Activated effector memory CD4-positive, alpha-beta T cell treated with anti-CD3 and anti-CD28 coated beads, Interleukin-2, amount 50 U/mL, for 16 hours (primary cell): ENCODE measurements around the gene INHBB.
A peak's percentile ranks its signal among the peaks of the same experiment; 100 is the strongest.
"Not testable (repeated sequence)": the region's sequence is repeated elsewhere in the genome, so short reads cannot be mapped to it uniquely, and the experiment has no call there.

ENCODE experiments used
- DNase-seq: peaks from one replicate; pipeline ENCODE4 v3.0.0-alpha.2; 2020

Gene INHBB

DNA sequence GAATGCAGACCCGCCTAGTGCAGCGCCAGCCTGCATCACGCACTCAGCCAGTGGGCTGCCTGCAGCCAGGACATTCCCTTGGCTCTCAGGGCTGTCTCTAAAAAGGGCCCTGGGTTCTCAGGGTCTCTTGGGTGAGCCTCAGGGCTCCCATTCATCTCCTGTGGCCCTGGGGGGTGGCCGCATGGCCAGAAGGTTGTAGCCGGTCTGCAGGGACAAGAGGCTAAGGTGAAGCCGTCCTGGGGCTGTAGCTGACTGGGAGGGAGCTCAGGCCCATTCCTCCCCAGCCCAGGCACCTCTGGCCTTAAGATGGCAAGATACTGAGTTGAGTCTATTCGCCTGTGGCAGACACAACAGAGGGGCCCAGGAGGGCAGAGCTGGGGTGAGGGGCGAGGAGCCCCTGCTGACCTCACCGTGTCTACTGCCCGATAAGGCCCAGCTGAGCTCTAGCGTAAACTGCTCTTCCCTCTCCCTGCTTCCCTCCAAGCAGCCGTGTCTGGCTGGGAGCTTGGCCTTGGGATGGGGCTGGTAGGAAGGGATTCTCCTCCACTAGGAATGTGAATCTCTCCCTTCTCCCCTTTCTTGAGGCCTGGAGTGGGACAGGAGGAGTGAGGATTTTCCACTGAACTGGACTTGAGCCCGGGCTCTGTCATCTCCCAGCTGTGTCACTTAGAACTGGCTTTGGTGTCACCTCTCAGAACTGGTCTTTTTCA lies 37.9 kb downstream of the INHBB start:
- DNase-seq: no peak

DNA sequence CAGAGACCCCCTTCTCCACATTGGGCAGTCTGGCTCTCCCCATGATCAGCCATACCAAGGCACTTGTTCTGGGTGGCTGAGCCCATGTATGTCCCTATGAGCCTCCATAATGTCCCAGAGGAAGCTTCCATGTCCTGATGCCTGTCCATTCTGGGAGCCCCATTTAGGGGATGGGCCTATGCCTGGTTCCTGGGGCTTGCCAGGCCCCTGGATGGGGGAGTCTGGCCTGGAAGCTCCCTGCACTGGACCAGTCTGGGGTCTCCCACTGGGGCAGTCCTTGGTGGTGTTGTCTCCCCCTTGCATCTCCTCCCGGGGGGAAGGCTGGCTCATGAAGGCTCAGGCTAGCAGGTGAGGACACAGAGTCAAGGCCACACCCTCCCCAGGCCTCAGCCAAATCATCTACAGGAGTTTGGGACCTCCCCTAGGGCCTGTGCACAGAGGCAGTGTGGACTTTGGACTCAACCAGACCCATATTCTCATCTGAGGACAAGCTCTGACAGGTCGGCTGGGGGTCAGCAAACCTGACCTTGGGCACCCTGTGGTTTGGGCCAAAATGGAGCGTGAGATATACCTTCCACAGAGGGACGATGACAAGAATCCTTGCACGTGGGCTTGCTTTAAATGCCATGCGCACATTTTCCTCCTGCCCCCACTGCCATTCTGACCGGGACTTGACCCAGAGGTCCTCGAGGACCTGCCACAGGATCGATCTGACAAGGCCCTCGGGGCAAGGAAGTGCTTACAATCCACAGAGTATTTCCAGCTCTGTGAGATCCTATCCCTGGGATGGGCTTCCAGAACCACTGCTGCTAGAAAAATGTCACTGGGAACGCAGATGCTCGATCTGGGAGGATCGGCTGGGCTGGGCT lies 38.8 kb downstream of the INHBB start:
- no peak for DNase-seq

DNA sequence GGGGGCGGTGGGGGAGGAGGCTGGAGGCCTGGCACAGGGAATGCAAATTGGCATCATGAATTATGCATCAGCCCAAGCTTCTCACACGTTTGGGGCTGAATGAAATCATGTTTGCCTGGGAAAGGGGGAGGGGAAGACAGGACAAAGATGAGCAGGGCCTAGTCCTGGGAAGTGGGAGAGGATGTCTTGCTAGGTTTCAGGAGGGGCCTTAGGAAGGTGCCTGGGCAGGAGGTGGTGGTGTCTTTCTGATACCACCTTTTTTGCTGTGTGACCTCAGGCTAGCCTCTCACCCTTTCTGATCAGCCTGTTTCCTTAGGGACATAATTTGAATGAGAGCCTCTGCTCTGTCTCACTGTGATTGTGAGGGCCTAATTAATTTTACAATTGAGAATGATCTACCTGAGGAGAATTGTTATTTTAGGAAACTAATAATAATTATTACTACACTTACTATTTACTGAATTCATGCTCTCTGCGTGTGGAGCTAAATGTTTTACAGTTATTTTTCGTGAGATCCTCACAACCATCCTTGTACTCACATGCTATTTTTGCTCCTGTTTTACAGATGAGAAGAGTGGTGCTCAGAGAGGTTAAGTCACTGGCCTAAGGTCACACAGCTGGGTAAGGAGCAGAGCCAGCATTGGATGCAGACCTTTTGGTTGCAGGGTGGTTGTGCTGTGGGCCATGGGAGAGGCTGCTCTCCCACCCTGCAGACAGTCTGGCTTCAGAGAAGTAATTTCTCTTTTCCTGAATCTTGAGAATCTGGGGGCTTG lies 39.6 kb downstream of the INHBB start:
- DNase-seq: no peak

DNA sequence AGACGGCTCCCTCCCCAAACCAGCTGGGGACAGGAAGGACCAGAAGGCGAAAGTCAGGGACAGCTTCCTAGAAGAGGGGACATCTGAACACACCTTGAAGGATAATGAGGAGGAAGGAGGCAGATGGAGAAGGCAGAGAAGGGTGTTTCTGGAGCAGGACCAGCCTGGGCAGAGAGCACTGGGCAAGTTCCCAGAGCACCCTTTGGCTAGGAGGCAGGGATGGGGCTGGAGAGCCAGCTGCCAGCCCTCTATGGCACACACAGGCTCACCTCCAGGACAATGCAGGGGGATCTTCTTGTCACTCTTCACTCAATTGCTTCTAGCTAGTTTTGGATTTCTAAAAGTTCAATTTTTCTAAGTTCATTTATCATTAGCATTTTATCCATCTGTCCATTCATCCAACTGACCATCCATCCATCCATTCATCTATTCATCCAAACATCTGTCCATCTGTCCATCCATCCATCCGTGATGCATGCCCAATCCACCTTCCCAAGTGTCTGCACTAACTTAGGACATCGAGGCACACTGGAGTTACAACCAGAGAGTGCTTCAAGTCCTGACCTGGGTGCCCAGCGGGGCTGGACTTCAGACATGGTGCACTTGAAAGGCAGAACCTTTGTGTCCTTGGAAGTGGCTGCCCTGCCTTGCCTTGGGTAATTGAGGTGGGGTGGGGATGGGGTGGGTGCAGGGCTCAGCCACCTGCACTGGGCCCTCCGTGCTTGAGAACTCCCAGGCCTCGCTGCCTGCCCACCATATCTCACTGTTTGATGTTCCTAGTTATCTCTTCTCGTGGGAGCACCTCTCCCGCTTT lies 42.5 kb downstream of the INHBB start:
- DNase-seq: peak; percentile 41

DNA sequence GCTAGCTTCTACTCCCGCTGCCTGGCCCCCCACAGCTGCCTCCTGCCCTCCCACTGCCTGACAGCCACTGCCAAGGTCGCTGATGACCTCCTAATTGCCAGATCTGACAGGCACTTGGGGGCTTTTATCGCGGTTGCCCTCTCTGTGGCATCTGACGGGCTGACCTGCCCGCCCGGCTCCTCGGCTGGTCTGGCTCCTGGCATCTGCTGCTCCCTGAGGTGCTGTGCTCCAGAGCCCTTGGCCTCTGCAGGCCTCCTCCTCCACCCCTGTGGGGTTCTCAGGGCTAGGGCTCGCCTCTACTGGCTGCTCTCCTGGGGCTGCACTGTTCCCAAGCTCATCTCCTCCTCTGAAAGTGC lies 43.1 kb downstream of the INHBB start:
- peak; percentile 34 for DNase-seq

DNA sequence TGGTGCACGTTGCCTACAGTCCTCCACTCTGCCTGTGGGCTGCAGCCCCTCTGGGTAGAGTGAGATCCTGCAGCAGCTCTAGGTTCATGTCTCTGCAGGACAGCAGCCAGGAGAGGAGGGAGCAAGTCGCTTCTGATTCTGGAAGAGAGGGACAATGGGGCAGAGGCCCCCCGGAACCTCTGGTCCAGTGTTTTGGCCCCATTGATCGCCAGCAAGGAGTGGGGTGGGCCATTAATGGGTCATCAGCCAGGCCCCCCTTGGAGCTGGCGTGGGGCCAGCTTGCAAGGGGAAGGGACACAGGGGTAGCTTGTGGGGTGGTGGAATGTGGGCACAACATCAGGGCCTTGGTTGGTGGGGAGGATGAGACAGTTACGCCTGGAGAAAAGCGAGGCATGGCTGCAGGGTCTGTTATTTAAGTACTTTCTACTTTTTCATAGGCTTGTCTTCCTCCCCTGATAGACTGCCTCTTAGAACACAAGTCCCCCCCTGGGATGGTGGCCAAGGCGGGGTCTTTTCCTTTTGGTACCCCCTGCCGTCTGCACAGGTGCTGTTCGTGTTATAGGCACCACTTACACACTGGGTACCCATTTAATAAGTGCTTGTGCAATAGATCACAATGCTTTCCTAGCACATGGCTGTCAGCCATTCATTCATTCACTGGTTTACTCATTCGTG lies 44.6 kb downstream of the INHBB start:
- peak; percentile 60 for DNase-seq

DNA sequence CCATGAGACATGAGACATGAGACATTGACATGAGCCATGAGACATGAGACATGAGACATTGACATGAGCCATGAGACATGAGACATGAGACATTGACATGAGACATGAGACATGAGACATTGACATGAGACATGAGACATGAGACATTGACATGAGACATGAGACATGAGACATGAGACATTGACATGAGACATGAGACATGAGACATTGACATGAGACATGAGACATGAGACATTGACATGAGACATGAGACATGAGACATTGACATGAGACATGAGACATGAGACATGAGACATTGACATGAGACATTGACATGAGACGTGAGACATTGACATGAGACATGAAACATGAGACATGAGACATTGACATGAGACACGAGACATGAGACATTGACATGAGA lies 45.4 kb downstream of the INHBB start:
- not testable (repeated sequence) for DNase-seq

DNA sequence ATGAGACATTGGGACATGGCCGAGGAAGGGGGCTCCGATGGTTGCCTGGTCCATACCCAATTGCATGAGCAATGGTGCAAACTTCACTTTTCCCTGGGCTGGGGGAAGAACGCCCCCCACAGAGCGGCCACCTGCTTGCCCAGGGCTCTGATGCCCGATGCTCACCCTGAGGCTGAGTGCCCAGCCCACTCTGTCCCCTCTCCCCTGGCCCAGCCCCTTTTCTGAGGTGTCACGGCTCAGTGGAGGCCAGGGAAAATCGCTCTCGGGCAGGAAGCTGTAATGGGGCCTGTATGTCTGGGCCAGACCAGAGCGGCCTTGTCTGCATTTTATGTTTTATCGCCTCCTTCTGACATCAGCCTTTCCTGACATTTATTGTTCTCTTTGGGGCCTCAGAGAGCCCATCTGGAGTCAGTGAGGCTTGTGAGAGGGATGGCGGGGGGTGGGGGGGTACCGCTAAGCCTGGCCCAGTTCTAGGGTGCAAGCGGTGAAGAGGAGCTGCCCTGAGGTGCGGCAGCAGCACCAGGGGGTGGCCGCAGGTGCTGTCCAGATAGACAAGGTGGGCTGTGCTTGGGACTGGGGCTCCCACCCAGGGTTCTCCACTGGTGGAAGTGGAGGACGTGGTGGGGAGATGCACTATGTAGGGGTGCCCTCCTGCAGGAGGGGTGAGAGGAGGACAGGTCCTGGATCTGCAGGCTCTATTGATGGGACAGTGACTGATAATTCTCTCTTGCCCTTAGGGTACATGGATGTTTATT lies 46.2 kb downstream of the INHBB start:
- peak; percentile 43 for DNase-seq

DNA sequence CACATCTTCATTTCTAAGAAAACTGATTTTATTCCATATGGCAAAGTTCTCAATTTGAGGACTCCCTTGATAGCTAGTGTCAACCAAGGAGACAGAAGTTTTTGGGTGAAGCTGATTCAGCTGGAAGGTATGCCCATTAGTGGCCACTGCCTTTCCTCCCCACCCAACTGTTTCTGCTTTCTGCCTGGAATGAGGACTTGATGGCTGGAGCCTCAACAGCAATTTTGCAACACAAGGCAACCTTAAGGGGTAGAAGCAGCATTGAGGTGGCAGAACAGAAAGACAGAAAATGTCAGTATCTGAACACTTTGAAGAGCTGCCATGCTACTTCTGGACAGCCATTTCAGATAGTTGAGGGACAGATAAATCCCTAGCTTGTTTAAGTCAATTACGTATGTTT lies 47.0 kb downstream of the INHBB start:
- DNase-seq: no peak

DNA sequence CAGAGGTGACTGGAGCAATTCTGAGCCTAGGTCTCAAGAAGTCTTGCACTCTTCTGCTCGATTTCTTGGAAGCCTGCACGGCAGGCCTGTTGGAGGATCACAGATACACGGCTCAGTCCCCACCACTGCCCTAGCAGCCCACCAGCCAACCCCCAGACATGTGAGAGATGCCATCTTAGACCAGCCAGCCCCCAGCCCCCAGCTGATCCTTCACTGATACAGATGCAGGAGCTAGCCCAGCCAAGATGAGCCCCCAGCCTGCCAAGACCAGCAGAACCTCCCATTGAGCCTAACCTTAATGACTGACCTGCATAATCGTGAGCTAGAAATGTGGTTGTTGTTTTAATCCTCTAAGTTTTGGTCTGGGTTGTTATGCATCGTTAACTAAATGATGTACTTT lies 47.5 kb downstream of the INHBB start:
- DNase-seq: no peak

DNA sequence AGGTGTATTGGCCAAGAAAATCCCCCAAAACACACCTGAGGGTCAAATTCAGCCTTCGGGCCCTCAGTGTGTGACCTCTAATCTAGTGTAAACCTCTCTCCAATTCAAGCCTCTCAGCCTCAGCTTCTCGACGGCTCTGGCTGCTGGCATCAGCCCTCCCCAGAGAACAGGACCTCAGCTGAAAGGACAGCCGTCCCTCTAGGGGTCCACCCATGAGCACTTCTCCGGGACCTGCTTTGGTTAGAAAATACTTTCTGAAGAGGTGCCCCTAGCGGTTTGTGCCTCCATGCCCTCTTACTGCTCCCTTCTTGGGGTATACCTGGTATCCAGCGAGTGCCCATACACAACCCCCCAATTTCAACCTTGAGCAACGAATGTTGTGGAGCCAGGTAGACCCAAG lies 48.8 kb downstream of the INHBB start:
- DNase-seq: no peak

DNA sequence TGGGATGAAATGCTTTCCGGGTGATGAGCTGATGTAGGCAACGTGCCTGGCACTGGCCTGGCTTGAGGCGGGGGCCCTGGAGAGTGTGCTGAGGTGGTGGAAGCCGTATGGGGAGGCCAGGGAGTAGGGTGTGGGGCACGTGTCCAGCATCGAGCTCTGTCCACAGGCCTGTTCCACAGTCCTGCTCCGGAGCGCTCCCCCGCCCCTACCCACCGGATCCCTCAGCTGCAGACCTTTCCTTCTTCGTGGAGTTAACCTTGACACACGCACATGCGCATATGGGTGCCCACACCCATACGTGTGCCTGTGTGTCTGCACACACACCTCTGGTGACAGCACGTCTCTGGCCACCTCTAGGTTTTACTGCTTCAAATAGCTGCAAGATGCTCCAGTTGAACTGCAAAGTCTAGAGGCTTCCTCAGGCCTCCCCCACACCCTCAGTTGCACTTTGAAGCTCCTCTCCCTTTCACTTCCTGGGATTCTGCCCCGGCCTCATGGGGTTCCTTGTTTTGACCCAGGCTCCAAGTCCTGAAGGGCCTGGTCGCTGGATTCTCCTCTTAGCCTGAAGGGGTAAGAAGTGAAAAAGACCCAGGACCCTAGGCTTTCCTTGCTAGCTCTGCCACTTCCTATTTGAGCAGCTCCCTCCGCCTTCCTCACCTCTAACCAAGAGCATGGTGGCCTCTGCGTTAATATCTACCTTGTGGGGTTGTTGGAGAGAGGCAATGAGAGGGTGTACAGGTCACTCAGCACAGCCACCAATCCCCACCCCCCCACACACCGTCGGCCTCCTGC lies 49.5 kb downstream of the INHBB start:
- no peak for DNase-seq

DNA sequence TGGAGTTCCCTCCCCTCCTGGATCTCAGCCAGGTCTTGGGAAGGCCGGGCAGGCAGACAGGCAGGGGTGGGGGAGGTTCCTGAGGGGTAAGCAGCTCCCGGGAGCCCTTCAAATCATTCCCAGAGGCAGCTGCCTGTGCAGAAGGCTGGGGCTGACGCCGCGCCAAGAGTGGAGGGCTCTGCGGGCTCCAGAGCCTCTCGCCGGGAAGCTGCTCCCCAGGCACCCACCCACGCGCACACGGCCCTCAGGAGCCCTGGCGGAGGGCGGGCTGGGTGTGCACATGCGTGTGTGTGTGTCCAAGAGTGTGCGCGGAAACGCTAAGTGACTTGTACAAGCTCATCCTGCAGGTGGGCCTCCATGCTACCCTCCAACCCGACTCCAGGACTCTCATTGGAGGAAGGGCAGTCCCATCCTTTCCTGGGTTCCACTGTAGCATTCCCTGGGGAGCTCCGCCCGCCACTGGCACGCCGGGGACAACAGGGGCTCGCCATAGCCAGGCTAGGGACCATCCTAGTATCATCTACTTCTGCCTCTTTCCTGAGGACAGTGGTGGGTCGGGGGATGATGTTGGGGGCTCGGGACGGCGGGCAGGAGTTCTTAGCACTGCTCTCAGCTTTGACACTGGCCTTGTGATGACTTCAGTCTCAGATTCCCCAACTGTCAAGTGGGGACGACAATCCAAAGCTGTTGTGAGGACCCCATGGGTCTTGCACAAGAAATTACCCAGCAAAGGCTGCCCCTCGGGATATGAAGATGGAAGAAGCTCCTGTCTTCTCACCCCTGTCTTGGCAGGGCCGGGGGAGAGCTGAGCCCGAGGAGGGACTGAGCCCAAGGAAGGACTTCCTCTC lies 50.3 kb downstream of the INHBB start:
- no peak for DNase-seq

DNA sequence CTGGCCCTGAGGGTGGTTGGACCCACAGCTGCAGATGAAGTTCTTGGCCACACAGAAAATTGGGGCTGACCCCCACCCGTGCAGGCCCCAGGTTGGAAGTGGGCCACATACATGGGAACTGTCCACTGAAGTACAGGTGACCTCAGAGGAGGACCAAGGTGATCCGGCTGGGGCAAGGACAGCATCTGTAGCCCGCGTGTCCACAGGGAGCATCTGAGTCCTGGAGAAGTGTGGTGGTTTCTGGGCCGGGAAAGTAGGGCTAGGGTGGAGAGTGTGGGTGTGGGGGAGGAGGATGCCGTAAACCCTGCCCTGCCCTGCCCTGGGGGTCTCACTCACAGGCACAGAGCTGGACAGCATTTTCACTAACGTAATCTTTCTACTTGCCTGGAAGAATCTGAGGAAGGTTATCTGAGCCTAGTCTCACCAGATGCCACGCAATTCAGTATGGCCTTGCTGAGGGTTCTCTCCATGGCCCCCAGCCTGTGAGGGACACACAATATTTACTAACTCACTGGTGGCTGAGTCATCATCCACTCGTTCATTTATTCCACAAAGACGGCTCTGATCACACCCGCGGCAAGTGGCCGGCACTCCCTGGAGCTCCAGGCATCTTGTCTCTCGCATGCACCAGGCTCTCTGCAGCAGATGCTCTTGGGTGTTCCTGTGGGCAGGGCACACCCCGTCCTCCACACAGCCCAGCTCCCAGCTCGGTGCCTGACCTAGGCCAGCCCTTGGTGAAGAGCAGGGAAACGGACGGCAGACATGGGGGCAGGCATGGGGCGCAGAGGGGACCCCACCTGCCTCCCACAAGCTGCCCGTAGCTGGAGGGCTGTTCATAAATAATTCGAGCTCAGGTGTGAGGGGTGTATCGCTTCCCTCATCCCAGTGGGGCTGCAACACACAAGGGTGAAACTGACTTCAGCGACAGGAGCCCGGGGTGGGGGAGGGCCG lies 51.2 kb downstream of the INHBB start:
- DNase-seq: no peak

DNA sequence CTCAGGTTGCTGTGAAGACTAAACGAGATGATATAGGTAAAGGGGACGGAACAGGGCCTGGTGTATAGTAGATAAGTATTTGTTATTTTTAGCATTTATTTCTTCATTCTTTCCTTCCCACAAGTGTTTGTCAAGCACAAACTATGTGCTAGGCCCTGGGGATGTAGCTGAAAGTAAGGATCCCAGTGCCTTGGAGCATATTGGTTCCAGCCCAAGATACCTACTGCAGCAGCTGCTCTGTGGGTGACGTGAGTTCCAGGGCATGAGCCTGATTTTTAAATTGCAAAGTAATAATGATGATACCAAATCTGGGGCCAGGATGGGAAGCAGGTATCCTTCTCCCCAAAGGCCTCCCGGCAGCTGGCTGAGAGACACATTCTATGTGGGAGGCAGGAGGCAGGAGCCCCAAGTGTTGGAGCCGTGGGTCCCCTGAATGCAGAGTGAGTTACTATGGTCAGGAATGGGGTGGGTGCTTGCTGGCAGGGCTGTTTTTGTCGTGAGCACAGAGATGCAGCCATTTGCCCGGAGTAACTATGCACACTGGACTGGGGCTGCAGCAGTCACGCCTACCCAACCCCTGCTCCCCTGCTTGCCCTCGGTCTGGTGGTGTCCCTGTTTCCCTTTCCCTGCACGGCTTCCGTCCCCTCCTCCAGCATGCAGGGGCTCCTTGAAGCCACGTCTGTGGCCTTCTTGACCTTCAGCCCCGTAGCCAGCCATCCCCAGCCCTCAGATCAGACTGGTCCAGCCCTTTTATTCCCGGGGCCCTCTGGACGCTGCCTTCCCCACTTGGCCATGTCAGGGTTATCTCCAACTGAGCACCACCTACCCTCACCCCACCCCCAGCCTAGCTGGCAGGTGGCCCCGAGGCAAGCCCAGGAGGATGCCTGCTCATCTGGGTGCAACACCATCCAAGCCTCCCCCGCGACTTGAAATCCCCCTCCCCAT lies 52.4 kb downstream of the INHBB start:
- peak; percentile 58 for DNase-seq

DNA sequence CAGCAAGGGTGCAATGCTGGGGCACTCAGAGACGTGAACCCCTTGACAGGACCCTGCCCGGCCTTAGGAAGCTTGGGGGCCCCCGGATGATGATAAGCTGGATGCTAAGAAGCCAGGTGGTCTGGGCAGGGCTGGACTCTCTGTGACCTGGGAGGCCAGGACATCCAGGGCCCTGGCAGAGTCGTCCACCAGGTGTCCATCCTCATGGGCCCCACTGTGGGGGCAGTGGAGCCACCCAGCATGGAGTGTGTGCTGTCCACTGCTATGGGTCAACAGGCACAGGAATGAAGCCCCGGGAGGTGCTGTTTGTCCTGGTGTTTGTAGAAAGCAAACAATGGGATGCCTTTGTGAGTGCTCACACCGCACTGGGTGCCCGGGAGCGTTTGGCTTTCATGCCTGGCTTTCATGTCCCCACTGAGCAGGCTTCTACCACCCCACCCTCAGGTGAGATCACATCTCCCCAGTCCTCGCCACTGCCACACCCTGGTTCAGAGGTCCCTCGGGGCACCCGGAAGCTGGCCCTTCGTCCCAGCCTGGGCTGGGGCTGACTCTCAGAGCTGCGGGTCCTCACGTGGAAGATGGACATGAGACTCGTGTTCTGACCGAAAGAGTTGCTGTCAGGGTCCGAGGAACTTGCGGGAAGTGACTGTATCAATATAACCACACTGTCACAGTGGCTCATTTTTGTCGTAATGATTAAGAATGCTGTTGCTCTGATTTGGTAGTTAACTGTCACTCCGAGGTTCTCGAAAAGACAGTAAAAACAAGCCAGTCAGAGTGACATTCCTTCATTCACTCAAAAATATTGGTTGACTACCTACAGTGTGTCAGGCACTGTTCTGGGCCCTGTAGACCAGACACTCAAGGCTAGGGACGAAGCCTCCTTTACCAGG lies 53.3 kb downstream of the INHBB start:
- peak; percentile 50 for DNase-seq
